Measurements from ENCODE around the gene TRAPPC11. TPM values are rescaled to one million over a fixed set of nuclear protein-coding genes. Genes with fewer than 3 reads are reported as not detected.

TRAPPC11 gene
- polyA plus RNA-seq, 1 experiment: 21.2 TPM

GRCh38 chr4:183755596-183755995 lies 96.5 kb downstream of the TRAPPC11 start:
- POLR2A ChIA-PET: no interaction called here
- no peaks in the 10 kb centered on the region for H3K36me3 ChIP-seq (ENCODE audit: control insufficient read depth, insufficient read depth, low read length)
- no peak overlapping the region for H3K4me3 ChIP-seq (ENCODE audit: low read depth, low read length)
- no peak for DNase-seq (ENCODE audit: low read depth)
- no peak for TF ChIP-seq CTCF (IDR thresholded peaks at IDR 0.05; ENCODE audit: insufficient read depth, low read depth, low read length)
- H3K27me3 ChIP-seq (ENCODE audit: control insufficient read depth, insufficient read depth, low read length): no peaks in the 10 kb centered on the region; the same call in 1 of the 2 replicates
- CTCF ChIA-PET: no interaction called here

DNA sequence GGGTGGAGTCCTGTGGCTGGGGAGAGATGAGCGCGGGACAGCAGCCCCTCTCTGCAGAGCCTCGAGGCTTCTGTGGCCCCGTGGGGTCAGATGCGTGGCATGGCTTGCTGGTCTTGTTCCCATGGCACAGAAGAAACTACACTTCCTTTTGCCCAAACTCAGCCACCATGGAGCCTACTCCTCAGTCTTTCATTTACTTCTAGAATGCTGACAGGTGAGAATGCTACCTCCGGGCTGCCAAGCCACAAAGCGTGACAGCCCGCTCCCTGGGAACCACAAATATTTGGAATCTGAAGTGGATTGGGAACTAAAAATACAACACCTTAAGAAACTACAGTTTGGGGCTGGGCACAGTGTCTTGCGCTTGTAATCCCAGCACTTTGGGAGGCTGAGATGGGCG lies 98.0 kb downstream of the TRAPPC11 start:
- no peak for TF ChIP-seq CTCF (IDR thresholded peaks at IDR 0.05; ENCODE audit: insufficient read depth, low read depth, low read length)
- ChIA-PET CTCF (no interaction called here), POLR2A (no interaction called here)
- DNase-seq (ENCODE audit: low read depth): no peak
- Histone ChIP-seq H3K36me3 (ENCODE audit: control insufficient read depth, insufficient read depth, low read length) (no peaks in the 10 kb centered on the region), H3K27me3 (ENCODE audit: control insufficient read depth, insufficient read depth, low read length) (no peaks in the 10 kb centered on the region), H3K4me3 (ENCODE audit: low read depth, low read length) (no peak overlapping the region)

DNA sequence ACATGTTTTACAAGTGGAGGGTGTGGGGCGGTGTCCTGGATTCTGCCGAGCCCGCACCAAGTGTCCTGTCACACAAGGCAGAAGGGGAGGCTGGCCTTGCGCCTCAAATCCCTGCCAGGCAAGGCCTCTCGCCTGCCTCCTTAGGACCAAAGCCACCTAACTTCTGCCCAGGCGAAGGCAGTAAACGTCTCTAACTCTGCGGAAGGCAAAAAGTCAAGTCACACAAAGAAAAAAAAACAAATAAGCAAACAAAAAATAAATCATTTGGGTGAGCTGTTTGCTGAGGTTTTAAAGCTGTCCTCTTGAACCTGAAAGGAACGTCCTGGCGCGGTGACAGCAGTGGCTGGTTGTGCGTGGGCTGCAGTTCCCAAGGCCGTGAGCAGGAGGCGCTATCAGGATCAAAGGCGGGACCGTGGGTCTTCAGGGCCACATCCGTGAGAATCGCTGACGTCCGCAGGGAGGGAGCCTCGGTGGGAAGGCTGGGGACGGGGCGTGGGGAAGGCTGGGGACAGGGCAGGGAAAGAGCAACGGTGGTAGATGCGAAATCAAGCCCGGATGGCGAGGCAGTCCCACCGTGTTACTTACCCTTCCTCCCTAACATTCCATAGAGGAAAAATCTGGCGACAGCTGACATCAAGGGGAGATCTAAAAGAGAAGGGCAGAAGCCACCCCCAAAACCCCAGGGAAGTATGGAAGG lies 99.1 kb downstream of the TRAPPC11 start:
- CTCF ChIA-PET: no interaction called here
- Histone ChIP-seq H3K27me3 (ENCODE audit: control insufficient read depth, insufficient read depth, low read length) (no peaks in the 10 kb centered on the region), H3K36me3 (ENCODE audit: control insufficient read depth, insufficient read depth, low read length) (no peaks in the 10 kb centered on the region), H3K4me3 (ENCODE audit: low read depth, low read length) (no peak overlapping the region)
- TF ChIP-seq CTCF (IDR thresholded peaks at IDR 0.05; ENCODE audit: insufficient read depth, low read depth, low read length): no peak
- POLR2A ChIA-PET: no interaction called here
- DNase-seq (ENCODE audit: low read depth): no peak

DNA sequence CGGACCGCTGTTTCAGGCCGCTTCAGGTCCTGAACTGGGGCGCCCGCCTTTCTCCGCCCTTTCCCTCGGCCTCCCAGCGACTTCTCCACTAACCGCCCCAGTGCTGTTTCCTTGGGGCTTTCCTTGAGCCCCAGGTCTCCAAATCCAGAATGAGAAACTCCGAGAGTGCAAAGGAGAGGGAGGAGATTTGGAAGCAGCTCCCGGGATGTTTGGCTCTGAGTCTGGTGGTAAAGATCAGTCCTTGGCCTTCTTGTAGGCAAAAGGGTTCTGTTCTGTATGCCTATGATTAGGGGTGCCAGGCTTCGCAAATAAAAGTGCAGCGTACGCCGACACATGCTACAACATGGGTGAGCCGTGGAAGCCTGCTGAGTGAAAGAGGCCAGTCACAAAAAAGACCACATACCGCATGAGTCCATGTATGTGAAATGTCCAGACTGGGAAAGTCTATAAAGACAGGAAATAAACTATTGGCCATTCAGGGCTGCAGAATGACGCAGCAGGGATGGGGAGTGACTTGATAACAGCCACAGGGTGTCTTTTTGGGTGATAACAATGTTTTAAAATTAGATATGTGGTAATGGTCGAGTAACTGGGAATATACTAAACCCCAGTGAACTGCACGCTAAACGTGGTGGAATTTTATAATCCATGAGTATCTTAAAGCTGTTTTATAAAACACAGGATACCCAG lies 99.8 kb downstream of the TRAPPC11 start:
- DNase-seq (ENCODE audit: low read depth): no peak
- CTCF ChIA-PET: interaction anchor here (1.4 kb wide), 1 partner anchor 12 kb away, joined by 3 read pairs; no protein-coding TSS in a partner anchor
- no peak overlapping the region for H3K4me3 ChIP-seq (ENCODE audit: low read depth, low read length)
- H3K36me3 ChIP-seq (ENCODE audit: control insufficient read depth, insufficient read depth, low read length): no peaks in the 10 kb centered on the region
- no peaks in the 10 kb centered on the region for H3K27me3 ChIP-seq (ENCODE audit: control insufficient read depth, insufficient read depth, low read length)
- POLR2A ChIA-PET: no interaction called here
- TF ChIP-seq CTCF (IDR thresholded peaks at IDR 0.05; ENCODE audit: insufficient read depth, low read depth, low read length): no peak

- no peaks in the 10 kb centered on the region for H3K27me3 ChIP-seq (ENCODE audit: control insufficient read depth, insufficient read depth, low read length)
- H3K36me3 ChIP-seq (ENCODE audit: control insufficient read depth, insufficient read depth, low read length): no peaks in the 10 kb centered on the region
- no peak overlapping the region for H3K4me3 ChIP-seq (ENCODE audit: low read depth, low read length)
- ChIA-PET CTCF (interaction anchor here (0.7 kb wide), 1 partner anchor 247 kb away, joined by 3 read pairs; no protein-coding TSS in a partner anchor), POLR2A (no interaction called here)
- DNase-seq (ENCODE audit: low read depth): no peak
- TF ChIP-seq CTCF (IDR thresholded peaks at IDR 0.05; ENCODE audit: insufficient read depth, low read depth, low read length): no peak
Measured at GRCh38 chr4:183760326-183760725, 101.2 kb downstream of the TRAPPC11 start.

Small RNAs within 50 kb of the gene (small RNA-seq; reads per million reads assigned to genes)
- gene RNU6-1053P (ENCODE audit: insufficient read length, low read depth, low replicate concordance) (not detected), gene RNU6-335P (ENCODE audit: insufficient read length, low read depth, low replicate concordance) (not detected), gene RNU6-479P (ENCODE audit: insufficient read length, low read depth, low replicate concordance) (not detected)

Other genes with a start within 250 kb of the TRAPPC11 start
- 9.4 and 12.0 TPM in 2 replicates for gene CDKN2AIP, start 214.7 kb upstream of the TRAPPC11 start, polyA plus RNA-seq (2011; rRNA removed)
- 4.4 and 8.2 TPM in 2 replicates for gene ING2, start 154.2 kb upstream of the TRAPPC11 start, polyA plus RNA-seq (2011; rRNA removed)
- gene RWDD4, start 108 bp upstream of the TRAPPC11 start, polyA plus RNA-seq (2011; rRNA removed): 5.2 and 13.0 TPM in 2 replicates
- gene STOX2, start 246.0 kb downstream of the TRAPPC11 start, polyA plus RNA-seq (2011; rRNA removed): 0.04 and 0.27 TPM in 2 replicates